ENCODE data around the gene CILP.

DNA sequence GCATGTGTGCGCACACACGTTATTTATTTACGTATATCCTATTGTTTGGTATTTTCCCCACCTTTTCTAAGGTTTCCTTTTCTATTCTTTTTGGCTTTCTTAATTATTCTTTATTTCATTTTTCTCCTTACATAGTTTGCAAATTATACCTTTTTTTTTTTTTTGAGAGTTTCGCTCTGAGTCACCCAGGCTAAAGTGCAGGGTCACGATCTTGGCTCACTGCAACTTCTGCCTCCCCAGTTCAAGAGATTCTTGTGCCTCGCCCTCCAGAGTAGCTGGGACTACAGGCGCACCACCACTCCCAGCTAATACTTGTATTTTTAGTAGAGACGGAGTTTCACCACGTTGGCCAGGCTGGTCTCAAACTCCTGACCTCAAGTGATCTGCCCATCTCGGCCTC lies 20.0 kb upstream of the CILP start:
- TF ChIP-seq, protein P1, sequence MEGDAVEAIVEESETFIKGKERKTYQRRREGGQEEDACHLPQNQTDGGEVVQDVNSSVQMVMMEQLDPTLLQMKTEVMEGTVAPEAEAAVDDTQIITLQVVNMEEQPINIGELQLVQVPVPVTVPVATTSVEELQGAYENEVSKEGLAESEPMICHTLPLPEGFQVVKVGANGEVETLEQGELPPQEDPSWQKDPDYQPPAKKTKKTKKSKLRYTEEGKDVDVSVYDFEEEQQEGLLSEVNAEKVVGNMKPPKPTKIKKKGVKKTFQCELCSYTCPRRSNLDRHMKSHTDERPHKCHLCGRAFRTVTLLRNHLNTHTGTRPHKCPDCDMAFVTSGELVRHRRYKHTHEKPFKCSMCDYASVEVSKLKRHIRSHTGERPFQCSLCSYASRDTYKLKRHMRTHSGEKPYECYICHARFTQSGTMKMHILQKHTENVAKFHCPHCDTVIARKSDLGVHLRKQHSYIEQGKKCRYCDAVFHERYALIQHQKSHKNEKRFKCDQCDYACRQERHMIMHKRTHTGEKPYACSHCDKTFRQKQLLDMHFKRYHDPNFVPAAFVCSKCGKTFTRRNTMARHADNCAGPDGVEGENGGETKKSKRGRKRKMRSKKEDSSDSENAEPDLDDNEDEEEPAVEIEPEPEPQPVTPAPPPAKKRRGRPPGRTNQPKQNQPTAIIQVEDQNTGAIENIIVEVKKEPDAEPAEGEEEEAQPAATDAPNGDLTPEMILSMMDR (IDR thresholded peaks at IDR 0.05 in 2 of 3, conservative IDR thresholded peaks at IDR 0.05 in 1 of 3; ENCODE audit: borderline replicate concordance in 1 of 3, insufficient read depth in 1 of 3, low read depth in 2 of 3, low read length in 2 of 3): no peak
- no peak for TF ChIP-seq EZH2phosphoT487 (IDR thresholded peaks at IDR 0.05; ENCODE audit: borderline replicate concordance)
- no peak for TF ChIP-seq POLR2AphosphoS5 (IDR thresholded peaks at IDR 0.05; ENCODE audit: low read depth, low read length)
- TF ChIP-seq, protein P2, sequence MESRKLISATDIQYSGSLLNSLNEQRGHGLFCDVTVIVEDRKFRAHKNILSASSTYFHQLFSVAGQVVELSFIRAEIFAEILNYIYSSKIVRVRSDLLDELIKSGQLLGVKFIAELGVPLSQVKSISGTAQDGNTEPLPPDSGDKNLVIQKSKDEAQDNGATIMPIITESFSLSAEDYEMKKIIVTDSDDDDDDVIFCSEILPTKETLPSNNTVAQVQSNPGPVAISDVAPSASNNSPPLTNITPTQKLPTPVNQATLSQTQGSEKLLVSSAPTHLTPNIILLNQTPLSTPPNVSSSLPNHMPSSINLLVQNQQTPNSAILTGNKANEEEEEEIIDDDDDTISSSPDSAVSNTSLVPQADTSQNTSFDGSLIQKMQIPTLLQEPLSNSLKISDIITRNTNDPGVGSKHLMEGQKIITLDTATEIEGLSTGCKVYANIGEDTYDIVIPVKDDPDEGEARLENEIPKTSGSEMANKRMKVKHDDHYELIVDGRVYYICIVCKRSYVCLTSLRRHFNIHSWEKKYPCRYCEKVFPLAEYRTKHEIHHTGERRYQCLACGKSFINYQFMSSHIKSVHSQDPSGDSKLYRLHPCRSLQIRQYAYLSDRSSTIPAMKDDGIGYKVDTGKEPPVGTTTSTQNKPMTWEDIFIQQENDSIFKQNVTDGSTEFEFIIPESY (IDR thresholded peaks at IDR 0.05; ENCODE audit: extremely low read depth, insufficient replicate concordance, low read length): no peak
- TF ChIP-seq ZNF274 (IDR thresholded peaks at IDR 0.05; ENCODE audit: low read depth, low read length): no peak
- no peak for TF ChIP-seq EGR1 (IDR thresholded peaks at IDR 0.05; ENCODE audit: low read depth)
- no peak for TF ChIP-seq POLR2A (IDR thresholded peaks at IDR 0.05; ENCODE audit: borderline replicate concordance, extremely low read depth, insufficient read depth, insufficient read length)
- TF ChIP-seq, protein P3, sequence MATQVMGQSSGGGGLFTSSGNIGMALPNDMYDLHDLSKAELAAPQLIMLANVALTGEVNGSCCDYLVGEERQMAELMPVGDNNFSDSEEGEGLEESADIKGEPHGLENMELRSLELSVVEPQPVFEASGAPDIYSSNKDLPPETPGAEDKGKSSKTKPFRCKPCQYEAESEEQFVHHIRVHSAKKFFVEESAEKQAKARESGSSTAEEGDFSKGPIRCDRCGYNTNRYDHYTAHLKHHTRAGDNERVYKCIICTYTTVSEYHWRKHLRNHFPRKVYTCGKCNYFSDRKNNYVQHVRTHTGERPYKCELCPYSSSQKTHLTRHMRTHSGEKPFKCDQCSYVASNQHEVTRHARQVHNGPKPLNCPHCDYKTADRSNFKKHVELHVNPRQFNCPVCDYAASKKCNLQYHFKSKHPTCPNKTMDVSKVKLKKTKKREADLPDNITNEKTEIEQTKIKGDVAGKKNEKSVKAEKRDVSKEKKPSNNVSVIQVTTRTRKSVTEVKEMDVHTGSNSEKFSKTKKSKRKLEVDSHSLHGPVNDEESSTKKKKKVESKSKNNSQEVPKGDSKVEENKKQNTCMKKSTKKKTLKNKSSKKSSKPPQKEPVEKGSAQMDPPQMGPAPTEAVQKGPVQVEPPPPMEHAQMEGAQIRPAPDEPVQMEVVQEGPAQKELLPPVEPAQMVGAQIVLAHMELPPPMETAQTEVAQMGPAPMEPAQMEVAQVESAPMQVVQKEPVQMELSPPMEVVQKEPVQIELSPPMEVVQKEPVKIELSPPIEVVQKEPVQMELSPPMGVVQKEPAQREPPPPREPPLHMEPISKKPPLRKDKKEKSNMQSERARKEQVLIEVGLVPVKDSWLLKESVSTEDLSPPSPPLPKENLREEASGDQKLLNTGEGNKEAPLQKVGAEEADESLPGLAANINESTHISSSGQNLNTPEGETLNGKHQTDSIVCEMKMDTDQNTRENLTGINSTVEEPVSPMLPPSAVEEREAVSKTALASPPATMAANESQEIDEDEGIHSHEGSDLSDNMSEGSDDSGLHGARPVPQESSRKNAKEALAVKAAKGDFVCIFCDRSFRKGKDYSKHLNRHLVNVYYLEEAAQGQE (IDR thresholded peaks at IDR 0.05; ENCODE audit: low read depth): no peak
- TF ChIP-seq, protein P4, sequence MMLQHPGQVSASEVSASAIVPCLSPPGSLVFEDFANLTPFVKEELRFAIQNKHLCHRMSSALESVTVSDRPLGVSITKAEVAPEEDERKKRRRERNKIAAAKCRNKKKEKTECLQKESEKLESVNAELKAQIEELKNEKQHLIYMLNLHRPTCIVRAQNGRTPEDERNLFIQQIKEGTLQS (IDR thresholded peaks at IDR 0.05): no peak
